ENCODE results near the gene RHOBTB3. TPM values are rescaled to one million over a fixed set of nuclear protein-coding genes. Genes with fewer than 3 reads are reported as not detected.

RHOBTB3 gene
- total RNA-seq, 2 experiments from 2014 or later: 0.74 to 1.4 TPM

DNA sequence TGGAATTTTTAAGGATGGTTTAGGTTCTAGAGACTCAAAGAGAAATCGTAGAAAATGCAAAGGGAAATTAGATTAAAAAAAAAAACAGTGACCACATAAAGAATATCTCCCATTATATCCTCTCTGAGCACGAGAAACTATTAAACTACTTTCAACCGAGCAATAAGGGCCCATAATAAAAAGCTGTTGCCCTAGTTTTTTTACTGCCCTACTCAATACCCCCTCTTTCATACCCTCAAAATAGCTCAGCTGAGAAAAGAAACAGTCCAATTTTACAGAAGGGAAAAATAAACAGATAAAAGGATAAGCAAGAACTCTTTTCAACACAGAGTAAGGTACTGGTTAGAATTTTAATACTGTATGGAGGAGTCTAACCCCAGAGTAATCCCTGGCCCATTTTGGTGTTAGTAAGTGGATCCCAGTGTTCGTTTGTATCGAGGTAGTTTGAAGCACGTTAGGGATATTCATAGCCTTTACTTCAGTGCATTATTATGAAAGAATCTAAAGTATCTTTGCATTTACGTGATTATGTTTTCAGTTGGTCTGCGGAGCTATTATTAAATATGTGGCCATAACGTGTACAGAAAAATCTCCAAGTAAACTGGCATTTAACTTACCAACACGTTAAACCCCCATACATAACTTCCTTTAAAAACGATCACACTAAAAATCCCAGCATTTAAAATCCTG is 980 bp upstream of the RHOBTB3 start:
- peaks cover 41% of the 10 kb centered on the region for H3K27me3 Mint-ChIP-seq
- ChIA-PET CTCF (interaction anchor here (0.7 to 1.5 kb wide), 3 partner anchors 12 to 142 kb away, joined by 3 read pairs; no protein-coding TSS in a partner anchor), POLR2A (no interaction called here)
- no peaks in the 10 kb centered on the region for H3K9me3 Mint-ChIP-seq
- H3K27ac Mint-ChIP-seq: no peak overlapping the region
- no peaks in the 10 kb centered on the region for H3K36me3 Mint-ChIP-seq (ENCODE audit: low read depth)
- peak overlapping the region; percentile 65 for H3K4me3 Mint-ChIP-seq
- peaks cover 50% of the 10 kb centered on the region for H3K4me1 Mint-ChIP-seq
- DNase-seq: no peak

DNA sequence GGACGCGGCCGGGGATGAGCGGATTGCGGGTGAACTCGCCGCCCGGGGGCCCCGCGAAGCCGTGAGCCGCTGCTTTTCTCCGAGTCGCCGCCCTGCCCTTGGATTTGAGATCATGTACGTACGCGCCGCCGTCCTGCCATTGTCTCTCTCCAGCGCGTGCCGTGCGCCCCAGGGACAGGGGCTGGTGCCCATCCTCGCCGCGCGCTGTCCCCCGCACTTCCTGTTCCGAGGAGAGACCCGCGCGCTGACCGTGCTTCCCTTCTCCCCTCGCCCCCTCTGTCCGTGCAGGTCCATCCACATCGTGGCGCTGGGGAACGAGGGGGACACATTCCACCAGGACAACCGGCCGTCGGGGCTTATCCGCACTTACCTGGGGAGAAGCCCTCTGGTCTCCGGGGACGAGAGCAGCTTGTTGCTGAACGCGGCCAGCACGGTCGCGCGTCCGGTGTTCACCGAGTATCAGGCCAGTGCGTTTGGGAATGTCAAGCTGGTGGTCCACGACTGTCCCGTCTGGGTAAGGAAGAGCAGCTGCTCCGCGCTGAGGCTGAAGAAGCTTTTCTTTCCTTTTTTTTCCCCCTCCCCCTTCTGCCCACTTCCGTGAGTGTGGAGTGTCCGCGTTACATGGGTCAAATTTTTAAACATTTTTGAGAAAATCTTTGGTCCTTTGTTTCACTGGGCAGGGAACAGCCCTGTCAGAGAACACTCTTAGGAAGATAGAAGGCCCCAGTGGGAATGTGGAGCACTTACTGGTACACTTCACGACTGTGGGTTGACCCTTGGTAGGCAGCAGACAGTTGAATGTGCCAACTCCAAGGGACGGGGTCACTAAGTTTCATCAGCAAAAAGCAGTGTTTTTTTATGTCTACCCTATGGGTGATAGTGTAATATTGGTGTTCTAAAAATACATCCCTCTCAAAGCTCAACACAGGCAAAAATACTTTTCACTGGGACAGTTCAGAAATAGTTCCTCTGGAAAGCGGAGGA is 727 bp downstream of the RHOBTB3 start:
- Mint-ChIP-seq H3K9me3 (no peaks in the 10 kb centered on the region), H3K27me3 (peaks cover 46% of the 10 kb centered on the region), H3K27ac (no peak overlapping the region), H3K36me3 (ENCODE audit: low read depth) (no peaks in the 10 kb centered on the region), H3K4me1 (peaks cover 42% of the 10 kb centered on the region), H3K4me3 (peak overlapping the region; percentile 74)
- POLR2A ChIA-PET: no interaction called here
- DNase-seq: peak; percentile 41
- CTCF ChIA-PET: interaction anchor here (1.0 to 1.4 kb wide), 2 partner anchors 10 to 30 kb away, joined by 3 read pairs; no protein-coding TSS in a partner anchor

DNA sequence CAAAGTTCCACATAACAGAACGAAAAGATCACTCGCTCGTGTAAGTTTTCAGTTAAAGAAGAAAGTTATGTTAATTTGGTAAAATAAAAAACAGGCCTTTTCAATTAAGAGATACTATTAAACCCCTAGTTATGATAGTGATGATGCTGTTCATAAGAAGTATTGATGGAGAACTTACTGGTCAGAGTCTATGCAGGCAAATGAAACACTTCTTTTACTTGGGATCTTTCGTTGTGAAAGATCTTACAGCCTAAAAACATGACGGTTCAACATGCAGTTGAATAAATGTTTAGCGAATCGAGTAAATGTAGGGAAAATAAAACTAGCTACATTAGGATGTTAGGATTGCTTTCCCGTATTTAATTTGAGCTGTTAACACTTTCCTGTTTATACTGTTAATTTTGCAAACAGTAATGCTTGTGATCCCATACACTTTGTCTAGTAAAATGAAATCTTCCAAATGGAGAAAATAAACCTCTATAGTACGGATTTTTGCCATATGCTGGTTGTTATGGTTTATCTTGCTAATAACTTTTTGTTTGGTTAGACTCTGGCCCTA is 2.0 kb downstream of the RHOBTB3 start:
- H3K4me1 Mint-ChIP-seq: peaks cover 33% of the 10 kb centered on the region
- H3K9me3 Mint-ChIP-seq: no peaks in the 10 kb centered on the region
- ChIA-PET POLR2A (no interaction called here), CTCF (interaction anchor here (1.4 kb wide), 1 partner anchor 11 kb away, joined by 3 read pairs; no protein-coding TSS in a partner anchor)
- peaks cover 48% of the 10 kb centered on the region for H3K27me3 Mint-ChIP-seq
- H3K36me3 Mint-ChIP-seq (ENCODE audit: low read depth): no peaks in the 10 kb centered on the region
- no peak for DNase-seq
- H3K4me3 Mint-ChIP-seq: no peak overlapping the region
- no peak overlapping the region for H3K27ac Mint-ChIP-seq

DNA sequence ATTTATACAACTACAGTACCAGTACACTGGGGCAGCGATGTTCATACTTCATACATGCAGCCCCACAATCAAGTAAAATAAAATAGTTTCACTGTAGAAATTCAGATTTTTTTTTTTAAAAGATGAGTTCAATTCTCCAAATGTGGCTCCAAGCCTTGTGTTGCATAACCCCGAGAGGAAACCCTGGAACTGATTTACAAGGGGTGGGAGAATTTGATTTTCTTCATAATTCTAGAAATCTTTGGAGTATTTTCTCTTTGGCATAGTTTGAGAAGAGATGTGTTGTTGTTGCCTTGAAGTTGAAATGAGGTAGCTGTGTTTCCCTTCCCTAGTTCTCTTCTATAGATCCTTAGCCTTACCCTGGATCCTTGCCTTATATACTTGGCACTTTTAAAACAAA is 3.1 kb downstream of the RHOBTB3 start:
- Mint-ChIP-seq H3K9me3 (no peaks in the 10 kb centered on the region), H3K27ac (no peak overlapping the region), H3K27me3 (peaks cover 52% of the 10 kb centered on the region), H3K4me3 (no peak overlapping the region), H3K36me3 (ENCODE audit: low read depth) (no peaks in the 10 kb centered on the region), H3K4me1 (peaks cover 24% of the 10 kb centered on the region)
- ChIA-PET POLR2A (no interaction called here), CTCF (interaction anchor here (0.7 to 1.7 kb wide), 2 partner anchors 8 to 116 kb away, joined by 3 to 5 read pairs; no protein-coding TSS in a partner anchor)
- no peak for DNase-seq

DNA sequence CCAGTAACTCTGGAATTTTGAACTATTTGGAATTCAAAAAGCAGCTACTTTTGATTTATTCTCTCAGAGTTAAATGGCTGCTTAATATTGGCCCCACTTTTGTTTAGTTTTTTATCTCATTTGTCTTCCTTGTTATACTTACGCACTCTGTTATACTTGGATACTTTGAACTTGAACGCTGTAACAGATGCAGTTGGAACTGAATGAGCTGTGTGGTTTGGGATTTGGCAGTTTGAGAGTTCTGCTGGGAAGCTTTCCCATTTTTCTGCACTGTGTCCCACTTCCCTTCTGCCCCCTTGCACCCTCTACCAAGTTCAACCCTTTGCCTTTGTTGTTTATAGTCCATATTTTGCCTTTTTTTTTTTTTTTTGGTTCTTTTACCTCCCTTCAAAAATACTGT is 3.8 kb downstream of the RHOBTB3 start:
- Mint-ChIP-seq H3K4me1 (peaks cover 19% of the 10 kb centered on the region), H3K27ac (no peak overlapping the region), H3K36me3 (ENCODE audit: low read depth) (no peaks in the 10 kb centered on the region), H3K4me3 (no peak overlapping the region), H3K27me3 (peaks cover 51% of the 10 kb centered on the region), H3K9me3 (no peaks in the 10 kb centered on the region)
- ChIA-PET CTCF (interaction anchor here (0.6 to 1.7 kb wide), 4 partner anchors 37 to 836 kb away, joined by 3 to 5 read pairs (median 4); no protein-coding TSS in a partner anchor), POLR2A (no interaction called here)
- DNase-seq: no peak

DNA sequence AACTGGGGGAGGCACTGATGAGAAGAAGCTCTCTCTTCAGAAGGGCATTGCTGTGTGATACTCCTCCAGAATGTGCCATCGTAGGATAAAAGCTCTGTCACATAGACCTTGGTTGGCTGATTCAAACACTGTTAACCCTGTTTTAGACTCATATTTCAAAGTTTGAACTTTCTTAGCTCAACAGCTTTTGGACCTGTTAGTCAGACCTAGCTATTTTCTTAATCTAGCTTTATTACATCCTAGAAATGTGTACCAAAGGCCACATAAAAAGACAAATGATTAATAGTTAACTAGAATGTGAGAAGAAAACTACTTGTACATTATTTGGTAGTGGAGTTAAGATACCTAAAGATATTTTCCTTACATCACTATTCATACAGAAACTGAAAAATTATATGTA is 4.3 kb downstream of the RHOBTB3 start:
- ChIA-PET CTCF (interaction anchor here (1.3 to 1.7 kb wide), 2 partner anchors 38 to 115 kb away, joined by 3 to 5 read pairs; no protein-coding TSS in a partner anchor), POLR2A (no interaction called here)
- no peak overlapping the region for H3K4me3 Mint-ChIP-seq
- no peak for DNase-seq
- no peaks in the 10 kb centered on the region for H3K36me3 Mint-ChIP-seq (ENCODE audit: low read depth)
- no peaks in the 10 kb centered on the region for H3K9me3 Mint-ChIP-seq
- no peak overlapping the region for H3K27ac Mint-ChIP-seq
- peaks cover 46% of the 10 kb centered on the region for H3K27me3 Mint-ChIP-seq
- peaks cover 14% of the 10 kb centered on the region for H3K4me1 Mint-ChIP-seq

DNA sequence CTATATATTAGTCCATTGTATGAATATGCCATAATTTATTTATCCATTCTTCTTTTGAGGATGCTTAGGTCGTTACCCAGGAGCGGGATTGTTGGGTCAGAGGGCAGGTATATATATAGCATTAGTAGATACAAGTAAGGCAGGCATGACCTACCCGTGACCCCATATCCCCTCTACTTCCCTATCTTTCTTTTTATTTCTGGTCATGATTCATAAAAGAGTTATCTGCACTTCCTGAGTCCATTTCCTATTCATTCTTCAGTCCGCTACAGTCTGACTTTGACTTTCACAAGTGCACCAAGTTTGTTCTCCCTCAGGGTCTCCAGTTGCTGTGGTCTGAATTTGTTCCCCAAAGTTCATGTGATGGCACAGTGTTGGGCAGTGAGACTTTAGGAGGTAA is 6.9 kb downstream of the RHOBTB3 start:
- Mint-ChIP-seq H3K36me3 (ENCODE audit: low read depth) (no peaks in the 10 kb centered on the region), H3K4me3 (no peak overlapping the region), H3K4me1 (no peaks in the 10 kb centered on the region), H3K27ac (no peak overlapping the region), H3K9me3 (no peaks in the 10 kb centered on the region), H3K27me3 (peaks cover 27% of the 10 kb centered on the region)
- CTCF ChIA-PET: no interaction called here
- DNase-seq: no peak
- POLR2A ChIA-PET: no interaction called here

DNA sequence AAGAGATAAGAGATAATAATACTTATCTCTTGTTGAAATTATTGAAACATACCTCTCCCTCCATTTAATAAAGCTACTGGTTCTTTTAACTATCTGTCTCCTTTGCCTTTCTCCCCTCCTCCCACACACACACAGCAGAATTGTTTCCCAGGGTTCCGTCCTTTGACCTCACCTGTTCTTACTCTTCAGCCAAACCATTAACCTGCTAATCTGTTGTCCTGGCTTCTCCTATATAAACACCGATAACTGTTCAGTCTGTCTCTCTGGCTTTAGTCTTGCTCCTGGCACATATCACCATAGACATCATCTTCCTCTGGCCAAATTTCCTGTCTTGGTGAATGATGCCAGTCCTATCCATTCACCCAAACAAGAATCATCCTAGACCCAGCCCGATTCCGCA is 7.7 kb downstream of the RHOBTB3 start:
- ChIA-PET POLR2A (no interaction called here), CTCF (no interaction called here)
- peaks cover 21% of the 10 kb centered on the region for H3K27me3 Mint-ChIP-seq
- H3K9me3 Mint-ChIP-seq: no peaks in the 10 kb centered on the region
- H3K4me3 Mint-ChIP-seq: no peak overlapping the region
- H3K36me3 Mint-ChIP-seq (ENCODE audit: low read depth): no peaks in the 10 kb centered on the region
- H3K27ac Mint-ChIP-seq: no peak overlapping the region
- no peaks in the 10 kb centered on the region for H3K4me1 Mint-ChIP-seq
- DNase-seq: no peak

DNA sequence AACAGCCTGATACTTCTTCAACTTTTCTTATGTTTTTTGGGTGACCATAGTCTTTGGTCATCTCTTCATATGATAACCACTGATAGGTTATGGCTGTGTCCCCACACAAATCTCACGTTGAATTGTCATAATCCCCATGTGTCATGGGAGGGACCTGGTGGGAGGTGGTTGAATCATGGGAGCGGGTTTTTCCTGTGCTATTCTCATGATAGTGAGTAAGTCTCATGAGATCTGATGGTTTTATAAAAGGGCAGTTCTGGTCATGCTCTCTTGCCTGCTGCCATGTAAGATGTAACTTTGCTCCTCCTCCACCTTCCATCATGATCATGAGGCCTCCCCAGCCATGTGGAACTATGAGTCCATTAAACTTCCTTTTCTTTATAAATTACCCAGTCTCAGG is 8.7 kb downstream of the RHOBTB3 start:
- POLR2A ChIA-PET: no interaction called here
- no peaks in the 10 kb centered on the region for H3K4me1 Mint-ChIP-seq
- CTCF ChIA-PET: no interaction called here
- no peaks in the 10 kb centered on the region for H3K9me3 Mint-ChIP-seq
- H3K36me3 Mint-ChIP-seq (ENCODE audit: low read depth): no peaks in the 10 kb centered on the region
- no peak for DNase-seq
- no peak overlapping the region for H3K4me3 Mint-ChIP-seq
- H3K27ac Mint-ChIP-seq: no peak overlapping the region
- peaks cover 18% of the 10 kb centered on the region for H3K27me3 Mint-ChIP-seq

DNA sequence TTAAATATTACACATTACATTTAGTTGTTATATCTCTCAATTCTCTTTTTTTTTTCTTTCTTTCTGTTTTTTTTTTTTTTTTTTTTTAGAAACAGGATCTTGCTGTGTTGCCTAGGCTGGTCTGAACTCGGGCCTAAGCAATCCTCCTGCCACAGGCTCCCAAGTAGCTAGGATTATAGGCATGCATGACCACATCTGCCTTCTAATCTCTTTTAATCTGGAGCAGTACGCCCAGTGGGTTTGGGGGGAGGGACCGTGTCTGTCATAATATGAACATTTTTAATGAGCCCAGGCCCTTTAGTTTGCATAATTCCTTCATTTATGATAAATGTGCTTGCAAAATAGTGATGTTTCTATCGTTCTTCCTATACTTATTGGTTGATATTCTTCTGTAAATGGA is 10.3 kb downstream of the RHOBTB3 start:
- Mint-ChIP-seq H3K4me3 (no peak overlapping the region), H3K9me3 (no peaks in the 10 kb centered on the region), H3K4me1 (peaks cover 1% of the 10 kb centered on the region), H3K27me3 (peaks cover 11% of the 10 kb centered on the region), H3K36me3 (ENCODE audit: low read depth) (no peaks in the 10 kb centered on the region), H3K27ac (no peak overlapping the region)
- ChIA-PET POLR2A (no interaction called here), CTCF (interaction anchor here (0.6 to 1.5 kb wide), 3 partner anchors 14 to 121 kb away, joined by 3 to 6 read pairs (median 3); no protein-coding TSS in a partner anchor)
- DNase-seq: no peak

DNA sequence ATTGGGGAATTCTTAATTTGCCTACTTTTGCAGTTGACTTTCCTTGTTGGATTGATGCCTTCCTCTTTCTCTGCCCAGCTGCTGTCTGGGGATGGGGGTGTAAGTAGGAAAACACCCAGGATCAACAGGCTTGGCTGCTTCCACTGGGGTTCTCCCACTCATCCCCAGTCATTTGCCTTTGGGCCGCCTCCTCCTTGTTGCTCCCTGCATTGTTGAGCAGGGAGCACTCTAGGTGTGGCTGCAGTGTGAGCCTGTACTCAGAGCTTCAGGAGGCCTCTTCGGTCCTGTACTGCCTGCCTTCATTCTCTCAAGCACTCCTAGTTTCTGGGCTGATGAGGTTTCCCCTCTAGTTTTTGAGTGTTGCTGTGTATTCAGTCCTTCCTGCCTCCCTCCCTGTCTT is 12.1 kb downstream of the RHOBTB3 start:
- H3K4me3 Mint-ChIP-seq: no peak overlapping the region
- peaks cover 6% of the 10 kb centered on the region for H3K27me3 Mint-ChIP-seq
- no peak for DNase-seq
- H3K4me1 Mint-ChIP-seq: peaks cover 10% of the 10 kb centered on the region
- H3K27ac Mint-ChIP-seq: no peak overlapping the region
- H3K36me3 Mint-ChIP-seq (ENCODE audit: low read depth): no peaks in the 10 kb centered on the region
- POLR2A ChIA-PET: no interaction called here
- H3K9me3 Mint-ChIP-seq: no peaks in the 10 kb centered on the region
- CTCF ChIA-PET: interaction anchor here (1.3 kb wide), 1 partner anchor 16 kb away, joined by 3 read pairs; no protein-coding TSS in a partner anchor

DNA sequence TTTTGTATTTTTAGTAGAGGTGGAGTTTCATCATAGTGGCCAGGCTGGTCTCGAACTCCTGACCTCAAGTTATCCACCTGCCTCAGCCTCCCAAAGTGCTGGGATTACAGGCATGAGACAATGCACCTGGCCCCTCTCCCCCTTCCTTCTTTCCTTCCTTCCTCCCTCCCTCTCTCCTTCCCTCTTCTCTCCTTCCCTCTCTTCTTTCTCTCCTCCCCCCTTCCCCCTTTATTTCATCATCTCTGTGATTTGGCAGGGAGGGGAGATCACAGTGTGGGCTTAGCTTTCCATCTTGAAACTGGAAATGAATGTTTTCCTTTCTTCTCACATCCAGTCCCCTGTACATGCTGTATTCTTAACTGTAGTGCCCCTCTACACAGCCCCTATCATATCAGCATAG is 12.7 kb downstream of the RHOBTB3 start:
- no peaks in the 10 kb centered on the region for H3K36me3 Mint-ChIP-seq (ENCODE audit: low read depth)
- DNase-seq: no peak
- no peak overlapping the region for H3K4me3 Mint-ChIP-seq
- no peaks in the 10 kb centered on the region for H3K9me3 Mint-ChIP-seq
- POLR2A ChIA-PET: no interaction called here
- no peak overlapping the region for H3K27ac Mint-ChIP-seq
- H3K27me3 Mint-ChIP-seq: peaks cover 4% of the 10 kb centered on the region
- H3K4me1 Mint-ChIP-seq: peaks cover 10% of the 10 kb centered on the region
- CTCF ChIA-PET: interaction anchor here (1.4 kb wide), 1 partner anchor 18 kb away, joined by 4 read pairs; no protein-coding TSS in a partner anchor

DNA sequence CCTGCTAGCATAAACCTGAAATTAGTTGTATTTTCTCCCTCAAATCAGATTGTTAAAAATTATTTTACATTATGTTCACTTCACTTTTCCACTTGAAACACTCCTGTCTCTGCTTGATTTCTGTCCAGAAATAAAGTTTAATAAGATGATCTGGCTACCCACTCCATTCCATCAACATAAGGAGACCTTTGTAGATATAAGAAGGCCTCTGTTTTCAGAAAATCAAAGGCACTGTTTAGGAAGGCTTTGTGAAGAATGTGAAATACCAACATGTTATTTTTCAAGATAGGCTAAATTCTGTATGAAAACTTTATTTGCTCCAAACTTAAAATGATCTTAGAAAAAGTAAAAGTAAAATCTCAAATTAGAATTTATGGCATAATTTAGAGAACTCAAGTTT is 15.1 kb downstream of the RHOBTB3 start:
- H3K27ac Mint-ChIP-seq: no peak overlapping the region
- H3K4me1 Mint-ChIP-seq: peaks cover 10% of the 10 kb centered on the region
- H3K9me3 Mint-ChIP-seq: no peaks in the 10 kb centered on the region
- ChIA-PET POLR2A (no interaction called here), CTCF (interaction anchor here (1.3 kb wide), 1 partner anchor 25 kb away, joined by 3 read pairs; no protein-coding TSS in a partner anchor)
- H3K4me3 Mint-ChIP-seq: no peak overlapping the region
- peaks cover 3% of the 10 kb centered on the region for H3K27me3 Mint-ChIP-seq
- no peaks in the 10 kb centered on the region for H3K36me3 Mint-ChIP-seq (ENCODE audit: low read depth)
- no peak for DNase-seq

All from activated CD4-positive, alpha-beta T cell treated with anti-CD3 and anti-CD28 coated beads, Interleukin-2, amount 10 ng/mL, durations not matched to agents 7 days and 5 days (primary cell).